ENCODE measurements around the gene NAV3. TPM values are rescaled to one million over a fixed set of nuclear protein-coding genes. Genes with fewer than 3 reads are reported as not detected.

The NAV3 gene
- total and polyA plus RNA-seq, 10 donors = 0.74 to 111 (median 40.4) TPM

- H3K27me3 ChIP-seq (replicated peaks in 1 of 7) = no peaks in the 10 kb centered on the region
- peaks cover 0 to 5% (median 0%) of the 10 kb centered on the region in 8 donors for H3K9me3 ChIP-seq
- TF ChIP-seq POLR2AphosphoS5 (IDR thresholded peaks at IDR 0.05) (no peak), CTCF (IDR thresholded peaks at IDR 0.05 in 8 of 11, conservative IDR thresholded peaks at IDR 0.05 in 3 of 11) (no peak), POLR2A (IDR thresholded peaks at IDR 0.05) (no peak)
- no peaks in the 10 kb centered on the region for H3K36me3 ChIP-seq
- 57 to 77% (median 70%) methylated on average over 1 of the region's 1 CpG for WGBS, 5 donors
- H3K27ac ChIP-seq = no peak overlapping the region
- no peak for DNase-seq
- H3K4me3 ChIP-seq = no peak overlapping the region
- intact Hi-C loops (cut with DNase I; ENCODE audit: low total_unique reads) = no loop called here
- H3K4me1 ChIP-seq = no peaks in the 10 kb centered on the region
Measured at GRCh38 chr12:77907936-77908335, 77.2 kb downstream of the NAV3 start.

- WGBS, 5 donors = 57 to 87% (median 78%) methylated on average over 2 of the region's 2 CpGs
- intact Hi-C loops (cut with DNase I; ENCODE audit: low total_unique reads) = no loop called here
- Histone ChIP-seq H3K9me3 (peaks cover 0 to 5% (median 0%) of the 10 kb centered on the region in 8 donors), H3K36me3 (no peaks in the 10 kb centered on the region), H3K4me1 (peaks cover 0 to 6% (median 0%) of the 10 kb centered on the region in 6 donors), H3K4me3 (no peak overlapping the region), H3K27me3 (replicated peaks in 1 of 7) (no peaks in the 10 kb centered on the region), H3K27ac (no peak overlapping the region)
- TF ChIP-seq POLR2AphosphoS5 (IDR thresholded peaks at IDR 0.05) (no peak), CTCF (IDR thresholded peaks at IDR 0.05 in 8 of 11, conservative IDR thresholded peaks at IDR 0.05 in 3 of 11) (no peak), POLR2A (IDR thresholded peaks at IDR 0.05) (no peak)
- no peak for DNase-seq
Measured at GRCh38 chr12:77914081-77914488, 83.4 kb downstream of the NAV3 start.

- Histone ChIP-seq H3K27ac (no peak overlapping the region), H3K36me3 (no peaks in the 10 kb centered on the region), H3K27me3 (replicated peaks in 1 of 7) (no peaks in the 10 kb centered on the region), H3K9me3 (peaks cover 0 to 1% (median 0%) of the 10 kb centered on the region in 8 donors), H3K4me1 (peaks cover 0 to 6% (median 0%) of the 10 kb centered on the region in 6 donors), H3K4me3 (no peak overlapping the region)
- TF ChIP-seq CTCF (IDR thresholded peaks at IDR 0.05 in 8 of 11, conservative IDR thresholded peaks at IDR 0.05 in 3 of 11) (no peak), POLR2AphosphoS5 (IDR thresholded peaks at IDR 0.05) (no peak), POLR2A (IDR thresholded peaks at IDR 0.05) (no peak)
- intact Hi-C loops (cut with DNase I; ENCODE audit: low total_unique reads) = no loop called here
- no peak for DNase-seq
- WGBS, 5 donors = 24 to 69% (median 60%) methylated on average over 1 of the region's 1 CpG
Measured at GRCh38 chr12:77915071-77915600, 84.4 kb downstream of the NAV3 start.

GRCh38 chr12:77916276-77916675 lies 85.6 kb downstream of the NAV3 start:
- TF ChIP-seq POLR2A (IDR thresholded peaks at IDR 0.05) = no peak
- TF ChIP-seq CTCF (IDR thresholded peaks at IDR 0.05 in 8 of 11, conservative IDR thresholded peaks at IDR 0.05 in 3 of 11) = no peak
- TF ChIP-seq POLR2AphosphoS5 (IDR thresholded peaks at IDR 0.05) = no peak
- DNase-seq = no peak
- no peaks in the 10 kb centered on the region for H3K9me3 ChIP-seq
- intact Hi-C loops (cut with DNase I; ENCODE audit: low total_unique reads) = no loop called here
- no peaks in the 10 kb centered on the region for H3K27me3 ChIP-seq (replicated peaks in 1 of 7)
- no peak overlapping the region for H3K4me3 ChIP-seq
- peaks cover 0 to 6% (median 0%) of the 10 kb centered on the region in 6 donors for H3K4me1 ChIP-seq
- H3K36me3 ChIP-seq = no peaks in the 10 kb centered on the region
- WGBS, 5 donors = 72 to 87% (median 76%) methylated on average over 2 of the region's 2 CpGs
- H3K27ac ChIP-seq = no peak overlapping the region

Data from spleen (tissue), 11 donors.